Endodermal cell (in vitro differentiated cells): ENCODE results near the gene KATNIP. TPM values are rescaled to one million over a fixed set of nuclear protein-coding genes. Genes with fewer than 3 reads are reported as not detected.

Experiments used
- DNase-seq: peaks from one replicate; pipeline ENCODE4 v3.0.0-alpha.2; 2017
- H3K27ac ChIP-seq: 2 replicates; pipeline ENCODE4 v1.5.1; 2013; ENCODE audit warnings: mild to moderate bottlenecking, low read depth, low read length, moderate library complexity
- H3K27me3 ChIP-seq: 2 replicates; pipeline ENCODE4 v1.6.1; 2013; ENCODE audit warnings: mild to moderate bottlenecking, low read length, moderate library complexity; ENCODE audit not compliant: insufficient read depth, control insufficient read depth, poor library complexity, severe bottlenecking
- H3K36me3 ChIP-seq: 2 replicates; pipeline ENCODE4 v1.7.0; 2013; ENCODE audit warnings: mild to moderate bottlenecking, low read length, moderate library complexity; ENCODE audit not compliant: control insufficient read depth, insufficient read depth
- H3K4me1 ChIP-seq: one replicate; pipeline ENCODE4 v1.7.0; 2013; ENCODE audit warnings: low read length; ENCODE audit not compliant: control insufficient read depth, insufficient read depth
- H3K4me3 ChIP-seq: 2 replicates; pipeline ENCODE4 v1.5.1; 2013; ENCODE audit warnings: mild to moderate bottlenecking, low read length, moderate library complexity
- H3K9ac ChIP-seq: 2 replicates; pipeline ENCODE4 v1.6.1; 2013; ENCODE audit warnings: mild to moderate bottlenecking, low read length, moderate library complexity; ENCODE audit not compliant: poor library complexity, severe bottlenecking; ENCODE audit errors: extremely low read depth
- H3K9me3 ChIP-seq: 2 replicates; pipeline ENCODE4 v1.6.1; 2013; ENCODE audit warnings: mild to moderate bottlenecking, low read length, moderate library complexity; ENCODE audit not compliant: control insufficient read depth
- H3K27ac Mint-ChIP-seq: 2 replicates; pipeline ENCODE4 v1.8.0; 2020; ENCODE audit warnings: mixed read lengths
- H3K27me3 Mint-ChIP-seq: 2 replicates; pipeline ENCODE4 v1.8.0; 2021; ENCODE audit warnings: mild to moderate bottlenecking, mixed read lengths; ENCODE audit not compliant: insufficient read depth
- H3K36me3 Mint-ChIP-seq: 2 replicates; pipeline ENCODE4 v1.8.0; 2020; ENCODE audit warnings: low read depth, mixed read lengths
- H3K4me1 Mint-ChIP-seq: 2 replicates; pipeline ENCODE4 v1.8.0; 2020; ENCODE audit warnings: mixed read lengths
- H3K4me3 Mint-ChIP-seq: 2 replicates; pipeline ENCODE4 v1.8.0; 2020; ENCODE audit warnings: mild to moderate bottlenecking, moderate library complexity, mixed read lengths
- H3K9me3 Mint-ChIP-seq: 2 replicates; pipeline ENCODE4 v1.8.0; 2020; ENCODE audit warnings: mild to moderate bottlenecking, mixed read lengths
- WGBS, 2 experiments: methylation state at CpG; one replicate each; pipeline versions ENCODE4 v1.1.5 to v1.1.7; 2013; ENCODE audit warnings: missing lambda C conversion rate in 2 of 2, mixed read lengths in 1 of 2; ENCODE audit not compliant: insufficient coverage in 1 of 2, insufficient read length in 1 of 2; 5-methylcytosine and 5-hydroxymethylcytosine counted together
- long read RNA-seq, 4 experiments: library from polyadenylated mRNA in 2 of 4; library from RNA in 1 of 4; library from capped mRNA in 1 of 4; stranded (forward) in 3 of 4; unstranded in 1 of 4; transcript quantifications; one replicate each; pipeline ENCODE4 v2.0.0, GENCODE V29; 2020 to 2021; ENCODE audit warnings: inconsistent platforms in 1 of 4
- polyA plus RNA-seq, 2 experiments: library from polyadenylated mRNA; stranded (reverse); fragments of 50-300 nt; gene quantifications; one replicate each; pipeline ENCODE4 v1.2.3, GENCODE V29; 2013
- total RNA-seq, 2 donors: library from RNA; stranded (reverse); fragmentation: NEBNext Ultra II Directional in 1 of 2; extraction: Animal tissue kit (Norgen Biotek cat#: 25700) in 1 of 2; gene quantifications; 2 replicates in 1 of 2; 3 replicates in 1 of 2; pipeline ENCODE4 v1.2.1, GENCODE V29; 2021
- TF ChIP-seq, protein P1 (sequence below): fragments of 200-600 bp; sonication (generic); conservative IDR thresholded peaks from 2 replicates; pipeline ENCODE4 v1.5.0; 2021; ENCODE audit warnings: antibody characterized with exemption, mild to moderate bottlenecking

Gene KATNIP
- total RNA-seq: 10 to 100 TPM; 33.6 to 39.1 TPM
- polyA plus RNA-seq (2013, experiment 1 of 2): 14.5 TPM
- 13.9 TPM for polyA plus RNA-seq (2013, experiment 2 of 2)
- long read RNA-seq, experiment 1, partial matches to known transcripts: 3 of 6 reads
- long read RNA-seq, experiment 1, other reads (novel, unspliced or antisense): 2 of 6 reads
- long read RNA-seq, experiment 2, partial matches to known transcripts: 13 of 26 reads
- long read RNA-seq, experiment 2, other reads (novel, unspliced or antisense): 11 of 26 reads
- long read RNA-seq, experiment 3, partial matches to known transcripts: 15 of 30 reads
- long read RNA-seq, experiment 3, other reads (novel, unspliced or antisense): 15 of 30 reads
- long read RNA-seq, experiment 4, partial matches to known transcripts: 2 of 4 reads
- long read RNA-seq, experiment 4, other reads (novel, unspliced or antisense): 2 of 4 reads

DNA sequence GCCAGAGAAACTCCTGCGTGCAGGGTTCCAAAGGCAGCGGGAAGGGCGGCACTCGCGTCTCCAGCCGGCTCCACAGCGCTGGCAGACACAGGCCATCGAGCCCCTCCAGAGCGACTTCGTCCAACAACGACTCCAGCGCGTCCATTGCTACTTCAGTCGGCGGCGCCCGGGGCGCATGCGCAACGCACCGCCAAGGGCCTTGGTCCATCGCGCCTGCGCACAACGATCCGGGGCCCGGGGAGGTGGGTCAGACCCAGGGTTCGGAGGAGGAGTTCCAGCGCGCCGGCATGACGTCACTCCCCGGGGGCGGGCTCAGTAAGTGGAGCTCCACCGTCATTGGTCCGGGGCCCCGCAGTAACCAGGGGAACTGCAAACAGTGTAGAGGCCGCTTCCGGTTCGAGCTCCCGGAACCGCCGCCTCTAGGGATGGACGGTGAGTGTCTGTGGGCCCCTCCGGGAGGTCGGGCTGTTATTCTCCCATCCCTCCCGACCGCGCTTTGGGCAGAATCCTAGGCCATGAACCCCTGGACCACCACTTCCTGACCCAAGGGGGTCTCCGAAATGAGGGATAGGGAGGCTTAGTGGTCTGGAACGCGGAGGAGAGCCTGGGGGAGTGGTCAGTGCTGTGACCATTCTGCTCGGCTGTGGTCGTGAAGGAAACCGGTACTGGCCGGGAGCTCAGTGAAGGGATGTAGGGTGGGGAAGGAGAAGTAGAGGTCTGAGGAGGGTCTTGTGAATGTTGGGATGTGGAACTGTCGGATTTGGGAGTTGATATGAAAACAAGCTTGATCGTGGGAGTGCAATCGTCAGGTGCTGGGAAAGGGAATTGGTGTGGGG is at the start of gene KATNIP, which contains the start of gene GTF3C1:
KATNIP (plus strand) TSS at position 399 of the 836 bp plus-strand sequence; CDS start at position 426, 27 bp downstream.
GTF3C1 (minus strand) TSS at position 168 of the 836 bp plus-strand sequence; CDS start at position 145, 23 bp downstream.
- H3K27ac Mint-ChIP-seq: peak within 1 kb of the TSS; percentile 98
- H3K9me3 Mint-ChIP-seq: no peaks in the 10 kb centered on the region
- TF ChIP-seq, protein P1, sequence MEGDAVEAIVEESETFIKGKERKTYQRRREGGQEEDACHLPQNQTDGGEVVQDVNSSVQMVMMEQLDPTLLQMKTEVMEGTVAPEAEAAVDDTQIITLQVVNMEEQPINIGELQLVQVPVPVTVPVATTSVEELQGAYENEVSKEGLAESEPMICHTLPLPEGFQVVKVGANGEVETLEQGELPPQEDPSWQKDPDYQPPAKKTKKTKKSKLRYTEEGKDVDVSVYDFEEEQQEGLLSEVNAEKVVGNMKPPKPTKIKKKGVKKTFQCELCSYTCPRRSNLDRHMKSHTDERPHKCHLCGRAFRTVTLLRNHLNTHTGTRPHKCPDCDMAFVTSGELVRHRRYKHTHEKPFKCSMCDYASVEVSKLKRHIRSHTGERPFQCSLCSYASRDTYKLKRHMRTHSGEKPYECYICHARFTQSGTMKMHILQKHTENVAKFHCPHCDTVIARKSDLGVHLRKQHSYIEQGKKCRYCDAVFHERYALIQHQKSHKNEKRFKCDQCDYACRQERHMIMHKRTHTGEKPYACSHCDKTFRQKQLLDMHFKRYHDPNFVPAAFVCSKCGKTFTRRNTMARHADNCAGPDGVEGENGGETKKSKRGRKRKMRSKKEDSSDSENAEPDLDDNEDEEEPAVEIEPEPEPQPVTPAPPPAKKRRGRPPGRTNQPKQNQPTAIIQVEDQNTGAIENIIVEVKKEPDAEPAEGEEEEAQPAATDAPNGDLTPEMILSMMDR: no peak
- peak; percentile 100 for DNase-seq
- peaks cover 22% of the 10 kb centered on the region for H3K4me1 Mint-ChIP-seq
- 1 to 2% methylated on average over 9 to 59 of the region's 59 CpGs for WGBS, 2 experiments
- H3K9ac ChIP-seq: peak within 1 kb of the TSS; percentile 79
- peaks cover 19% of the 10 kb centered on the region for H3K36me3 Mint-ChIP-seq
- H3K27me3 Mint-ChIP-seq: no peaks in the 10 kb centered on the region
- peak within 1 kb of the TSS; percentile 99 for H3K4me3 ChIP-seq
- no peaks in the 10 kb centered on the region for H3K9me3 ChIP-seq
- H3K27me3 ChIP-seq: no peaks in the 10 kb centered on the region
- H3K27ac ChIP-seq: peak within 1 kb of the TSS; percentile 40
- peak within 1 kb of the TSS; percentile 99 for H3K4me3 Mint-ChIP-seq
- no peaks in the 10 kb centered on the region for H3K4me1 ChIP-seq
- peaks cover 13% of the 10 kb centered on the region for H3K36me3 ChIP-seq

DNA sequence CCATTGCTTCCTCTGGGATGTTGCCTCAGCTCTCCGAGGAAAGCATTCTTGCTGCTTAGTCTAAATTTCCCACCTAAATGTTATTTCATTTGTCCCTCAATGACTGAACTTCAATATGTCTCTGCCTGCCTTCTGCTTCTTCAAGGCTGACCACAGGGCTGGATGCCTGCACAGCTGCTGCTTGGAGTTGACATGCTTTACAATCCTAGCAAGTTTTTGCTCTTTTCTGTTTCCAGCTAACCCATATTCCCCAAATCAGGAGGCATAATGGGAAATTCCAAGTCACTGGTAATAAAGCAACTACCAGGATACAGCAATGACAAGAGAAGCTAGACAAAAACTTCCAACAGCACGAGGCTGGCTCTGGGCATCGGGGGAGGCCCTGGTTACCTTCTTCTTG is 49.1 kb upstream of the KATNIP start:
- Histone ChIP-seq H3K4me1 (no peaks in the 10 kb centered on the region), H3K36me3 (peaks cover 96% of the 10 kb centered on the region), H3K9me3 (no peaks in the 10 kb centered on the region), H3K27me3 (no peaks in the 10 kb centered on the region), H3K27ac (no peak overlapping the region), H3K4me3 (no peak overlapping the region), H3K9ac (no peak overlapping the region)
- 93 to 95% methylated on average over 3 of the region's 3 CpGs for WGBS, 2 experiments
- no peaks in the 10 kb centered on the region for H3K27me3 Mint-ChIP-seq
- peaks cover 95% of the 10 kb centered on the region for H3K36me3 Mint-ChIP-seq
- H3K4me1 Mint-ChIP-seq: no peaks in the 10 kb centered on the region
- TF ChIP-seq, protein P1: no peak
- H3K27ac Mint-ChIP-seq: no peak overlapping the region
- no peak for DNase-seq
- no peak overlapping the region for H3K4me3 Mint-ChIP-seq
- H3K9me3 Mint-ChIP-seq: no peaks in the 10 kb centered on the region

GRCh38 chr16:27503662-27504061 is 46.3 kb upstream of the KATNIP start:
- peaks cover 96% of the 10 kb centered on the region for H3K36me3 ChIP-seq
- no peaks in the 10 kb centered on the region for H3K27me3 ChIP-seq
- no peak overlapping the region for H3K27ac ChIP-seq
- Mint-ChIP-seq H3K27ac (peak overlapping the region; percentile 40), H3K4me3 (no peak overlapping the region), H3K9me3 (no peaks in the 10 kb centered on the region), H3K4me1 (no peaks in the 10 kb centered on the region), H3K27me3 (no peaks in the 10 kb centered on the region), H3K36me3 (peaks cover 94% of the 10 kb centered on the region)
- no peak overlapping the region for H3K4me3 ChIP-seq
- 94 to 97% methylated on average over 5 of the region's 5 CpGs for WGBS, 2 experiments
- no peaks in the 10 kb centered on the region for H3K4me1 ChIP-seq
- no peak overlapping the region for H3K9ac ChIP-seq
- TF ChIP-seq, protein P1: no peak
- no peak for DNase-seq
- H3K9me3 ChIP-seq: no peaks in the 10 kb centered on the region
